ENCODE measurements around the gene FAM217A.

The FAM217A gene

DNA sequence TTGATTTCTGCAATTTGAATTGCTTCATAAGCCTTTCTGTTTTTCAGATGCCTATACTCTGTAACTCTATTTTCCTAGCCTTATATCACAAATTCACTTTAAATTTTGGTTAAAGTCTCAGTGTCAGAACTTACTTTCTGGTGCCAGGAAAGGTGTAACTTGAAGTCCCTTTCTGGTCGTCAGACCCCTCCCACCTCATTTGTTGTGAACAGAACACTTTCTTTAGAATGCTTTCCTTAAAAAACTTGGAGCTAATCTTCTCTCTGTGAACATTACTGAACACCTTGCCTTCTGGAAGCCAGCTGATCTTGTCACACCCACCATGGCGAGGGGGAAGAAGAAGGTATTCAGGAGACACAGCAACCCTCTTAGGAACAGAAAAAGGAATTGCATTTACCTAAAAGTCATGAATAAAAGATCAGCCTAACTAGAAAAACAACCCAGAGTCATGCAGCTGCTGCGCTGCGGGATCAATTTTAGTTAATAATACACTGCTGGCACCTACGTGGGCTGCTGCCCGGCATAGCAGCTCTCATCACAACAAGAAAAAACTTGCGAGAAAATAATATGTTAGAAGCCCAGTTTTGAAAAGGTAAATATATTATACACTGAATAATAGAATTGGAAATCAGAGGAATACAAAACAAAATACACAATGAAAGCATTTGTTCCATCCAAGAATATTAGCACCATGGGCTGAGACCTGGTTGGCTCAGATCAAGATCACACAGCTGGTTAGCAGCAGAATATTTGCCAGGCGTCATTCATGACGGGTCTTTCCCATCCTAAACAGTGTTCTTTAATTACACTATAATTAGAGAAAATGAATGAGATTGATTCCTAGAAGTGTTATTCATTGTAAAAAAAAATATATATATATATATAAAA, 5.8 kb upstream of the FAM217A start:
- DNase-seq: no peak

GRCh38 chr6:4074478-4075235, 4.3 kb downstream of the FAM217A start:
- DNase-seq: no peak

DNA sequence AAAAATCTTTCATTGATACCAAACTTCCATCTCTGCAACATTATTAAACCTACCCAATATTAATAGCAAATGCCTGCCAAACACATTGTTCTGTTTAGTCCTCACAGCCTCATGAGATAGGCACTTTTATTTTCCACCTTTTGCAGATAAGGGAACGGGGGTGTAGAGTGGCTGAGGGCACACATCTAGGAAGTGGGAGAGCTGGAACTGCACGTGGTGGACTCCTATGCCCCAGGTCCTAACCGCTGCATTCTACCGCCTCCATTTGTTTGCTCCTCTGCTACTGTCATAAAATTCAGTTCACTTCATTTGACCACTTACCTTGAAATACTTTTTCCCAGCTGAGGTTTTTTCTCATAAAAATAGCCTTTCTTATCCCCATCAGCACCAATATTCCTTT, 7.6 kb downstream of the FAM217A start:
- no peak for DNase-seq

DNA sequence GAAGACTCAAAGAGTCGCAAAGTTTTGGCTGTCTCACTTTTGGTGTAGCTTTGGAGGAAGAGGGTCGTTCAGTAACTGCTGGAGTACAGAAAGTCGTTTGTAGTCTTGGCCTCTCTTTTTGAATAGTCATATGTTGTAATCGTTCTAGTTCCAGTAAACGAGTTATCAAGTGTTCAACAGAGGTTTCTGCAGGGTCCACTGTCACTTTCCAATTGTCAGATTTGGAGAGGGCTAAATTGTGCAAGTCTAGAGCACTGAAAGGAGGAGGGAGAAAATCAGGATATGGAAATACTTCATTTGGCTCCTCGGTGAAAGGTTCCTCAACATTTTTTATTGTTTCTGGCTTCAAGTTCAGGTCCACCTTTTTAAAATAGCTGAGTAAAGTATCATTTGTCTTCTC, 9.7 kb downstream of the FAM217A start:
- no peak for DNase-seq

DNA sequence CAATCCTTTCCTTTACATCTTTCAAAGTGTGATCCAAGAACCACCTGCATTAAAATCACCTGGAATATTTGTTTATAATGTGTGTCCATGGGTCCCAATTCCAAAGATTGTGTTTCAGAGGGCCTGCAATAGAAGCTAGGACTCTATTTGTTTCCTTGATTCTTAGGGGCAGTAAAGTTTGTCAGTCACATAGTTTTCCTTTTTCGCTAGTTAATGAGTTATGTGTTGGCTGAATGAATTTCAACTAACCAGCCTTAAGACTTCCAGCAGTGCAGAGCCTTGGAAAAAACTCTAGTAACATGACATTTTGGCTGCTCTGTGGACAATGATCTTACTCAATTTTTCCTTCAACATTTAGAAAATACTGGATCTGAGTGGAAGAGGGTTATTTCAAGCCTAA, 11.3 kb downstream of the FAM217A start:
- no peak for DNase-seq

- no peak for DNase-seq
These were observed 12.7 kb downstream of the FAM217A start for GRCh38 chr6:4066029-4066755.

- DNase-seq: no peak
These were observed 19.7 kb downstream of the FAM217A start for GRCh38 chr6:4059115-4059777.

DNA sequence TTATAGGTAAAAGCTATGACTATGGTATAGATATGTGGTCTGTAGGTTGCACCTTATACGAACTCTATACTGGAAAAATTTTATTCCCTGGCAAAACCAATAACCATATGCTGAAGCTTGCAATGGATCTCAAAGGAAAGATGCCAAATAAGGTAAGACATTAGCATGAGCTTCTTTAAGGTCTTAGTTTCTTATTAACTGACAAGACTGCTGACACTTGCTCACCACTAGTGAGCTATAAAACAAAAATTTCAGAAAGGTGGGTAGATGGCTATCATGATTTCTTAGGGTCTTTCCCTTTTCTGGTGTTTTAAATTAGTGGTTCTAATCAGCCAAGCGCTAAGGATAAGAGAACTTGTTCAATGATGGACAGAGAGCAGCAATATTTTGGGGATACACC, 21.9 kb downstream of the FAM217A start:
- no peak for DNase-seq

DNA sequence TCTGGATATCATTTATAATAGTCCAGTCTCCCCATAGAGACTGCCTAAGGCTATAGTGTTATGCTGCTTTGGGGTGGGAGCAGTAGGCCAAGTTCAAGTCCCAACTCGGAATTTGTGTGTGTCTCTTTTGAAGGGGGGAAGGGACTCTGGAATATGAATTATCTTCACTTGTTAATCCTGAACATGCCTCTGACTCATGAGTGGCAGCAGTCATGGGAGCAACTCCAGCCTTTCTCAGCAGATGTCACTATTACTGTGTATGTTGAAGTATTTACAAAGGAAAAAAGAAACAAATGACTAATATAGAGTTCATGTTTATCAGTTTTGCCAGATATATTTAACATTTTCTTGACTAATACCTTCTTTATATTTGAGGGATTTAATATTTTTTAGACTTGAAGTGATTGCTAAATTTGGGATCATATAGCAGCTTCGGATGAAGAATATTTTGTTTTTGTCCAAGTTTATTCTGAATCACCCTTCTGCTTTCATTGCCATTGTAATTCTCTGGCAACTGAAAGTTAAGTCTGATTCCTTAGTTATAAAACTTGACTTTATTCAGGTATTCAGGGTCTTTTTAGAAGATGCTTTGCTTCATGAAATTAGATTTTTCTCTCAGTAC, 23.4 kb downstream of the FAM217A start:
- DNase-seq: no peak

- no peak for DNase-seq
These were observed 29.7 kb downstream of the FAM217A start for GRCh38 chr6:4049246-4049645.

GRCh38 chr6:4041480-4041879, 37.5 kb downstream of the FAM217A start:
- DNase-seq: no peak

DNA sequence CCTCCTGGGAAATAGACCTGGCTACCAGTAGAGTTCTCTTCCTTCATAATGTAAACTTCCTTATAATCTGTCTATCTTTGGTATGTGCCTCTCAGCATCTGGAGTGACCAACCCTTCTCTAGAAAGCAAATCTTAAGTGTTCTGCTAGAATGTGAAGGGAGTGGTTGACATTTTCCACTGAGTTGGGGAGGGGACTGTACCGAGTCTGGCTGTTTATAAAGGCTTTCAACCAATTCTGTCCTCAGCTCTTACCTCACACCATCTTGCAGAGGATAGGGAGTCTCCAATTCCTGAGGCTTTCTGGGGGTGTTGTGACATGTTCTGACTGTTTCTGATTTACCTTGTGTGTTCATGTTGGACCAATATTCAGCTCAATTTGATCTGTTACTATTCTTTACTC, 39.6 kb downstream of the FAM217A start:
- DNase-seq: no peak

- DNase-seq: no peak
These were observed 42.4 kb downstream of the FAM217A start for GRCh38 chr6:4036581-4036980.

DNA sequence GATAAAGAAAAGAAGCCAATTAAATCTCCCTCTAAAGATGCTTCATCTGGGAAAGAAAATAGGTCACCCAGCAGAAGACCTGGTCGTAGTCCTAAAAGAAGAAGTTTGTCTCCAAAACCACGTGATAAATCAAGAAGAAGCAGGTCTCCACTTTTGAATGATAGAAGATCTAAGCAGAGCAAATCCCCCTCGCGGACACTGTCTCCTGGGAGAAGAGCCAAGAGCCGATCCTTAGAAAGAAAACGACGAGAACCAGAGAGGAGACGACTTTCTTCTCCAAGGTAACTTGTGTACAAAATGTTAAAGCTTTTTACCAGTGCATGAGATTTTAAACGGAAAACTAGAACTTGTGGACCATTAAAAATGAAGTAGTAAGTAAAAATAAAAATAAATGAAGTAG, 46.5 kb downstream of the FAM217A start:
- DNase-seq: no peak

DNA sequence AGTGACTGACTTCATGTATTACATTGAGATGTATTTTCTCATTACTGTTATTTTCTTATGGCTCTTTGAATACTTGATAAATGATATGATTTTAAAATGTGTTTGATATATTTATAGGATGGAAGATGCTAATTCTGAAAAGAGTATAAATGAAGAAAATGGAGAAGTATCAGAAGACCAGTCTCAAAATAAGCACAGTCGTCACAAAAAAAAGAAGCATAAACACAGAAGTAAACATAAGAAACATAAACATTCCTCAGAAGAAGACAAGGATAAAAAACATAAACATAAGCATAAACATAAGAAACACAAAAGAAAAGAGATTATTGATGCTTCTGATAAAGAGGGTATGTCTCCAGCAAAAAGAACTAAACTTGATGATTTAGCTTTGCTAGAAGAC, 47.5 kb downstream of the FAM217A start:
- DNase-seq: no peak

GRCh38 chr6:4030669-4031068, 48.3 kb downstream of the FAM217A start:
- DNase-seq: no peak

- no peak for DNase-seq
These were observed 49.2 kb downstream of the FAM217A start for GRCh38 chr6:4029687-4030086.

- no peak for DNase-seq
These were observed 50.9 kb downstream of the FAM217A start for GRCh38 chr6:4028051-4028450.

DNA sequence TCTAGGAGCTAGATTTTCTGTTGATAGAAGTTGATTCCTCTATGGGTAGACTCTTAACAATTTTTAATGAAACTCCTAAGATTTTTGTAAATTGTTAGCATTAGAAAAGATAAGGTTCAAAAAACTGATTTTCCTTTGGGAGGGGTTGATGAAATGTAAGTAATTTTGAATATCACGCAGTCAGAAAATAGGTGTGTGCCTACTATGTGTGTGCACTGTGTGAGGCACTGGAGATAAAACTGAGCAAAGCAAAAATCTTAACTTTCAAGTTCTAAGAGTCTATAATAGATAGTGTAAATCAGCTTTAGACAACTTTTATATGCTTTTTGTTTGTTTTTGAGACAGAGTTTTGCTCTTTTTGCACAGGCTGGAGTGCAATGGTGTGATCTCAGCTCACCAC, 53.3 kb downstream of the FAM217A start:
- no peak for DNase-seq

GRCh38 chr6:4023240-4023639, 55.7 kb downstream of the FAM217A start:
- DNase-seq: no peak

DNA sequence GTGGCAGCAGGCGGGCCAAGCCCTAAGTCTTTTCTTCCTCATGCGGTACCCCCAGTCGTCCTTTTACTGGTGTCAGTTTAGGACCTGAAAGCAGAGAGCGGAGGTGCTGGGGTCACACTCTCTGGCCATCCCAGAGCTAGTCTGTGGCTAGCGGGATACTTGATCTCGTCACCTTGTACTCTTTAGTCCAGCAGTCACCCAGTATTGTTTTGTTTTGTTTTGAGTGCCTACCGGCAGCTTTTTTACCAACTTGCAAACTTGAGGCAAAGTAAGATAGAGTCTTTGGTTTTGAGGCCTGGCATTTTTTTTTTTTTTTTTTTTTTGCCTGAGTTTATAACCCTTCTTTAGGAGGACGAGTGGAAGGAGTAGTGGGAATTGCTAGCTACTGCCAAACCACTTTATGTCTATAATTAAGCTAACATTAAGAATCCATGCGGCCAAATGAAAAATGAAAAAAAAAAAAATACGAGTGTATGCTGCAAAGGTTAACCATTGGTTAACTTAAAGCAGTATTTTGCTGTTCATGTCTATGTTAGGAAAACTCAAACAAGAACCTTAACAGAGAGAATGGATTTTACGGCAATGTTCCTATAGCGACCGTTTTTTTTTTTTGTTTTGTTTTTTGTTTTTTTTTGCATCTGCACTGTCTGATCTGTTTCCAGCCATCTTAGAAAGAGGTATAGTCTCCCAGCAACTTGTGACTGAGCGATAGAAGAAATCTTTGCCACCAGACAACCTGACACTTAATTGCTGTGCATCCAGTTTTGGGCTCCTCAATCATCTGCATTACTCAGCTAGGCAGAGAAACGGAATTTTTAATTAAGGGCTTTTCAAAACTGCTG, 56.9 kb downstream of the FAM217A start:
- no peak for DNase-seq
